Peyer's patch (tissue), 4 donors: ENCODE measurements around the gene NACA2.

ENCODE experiments used
- CTCF ChIP-seq, 6 experiments: fragments of 450-650 bp in 4 of 6; fragments of 200-600 bp in 2 of 6; sonication (generic) in 1 of 6; IDR thresholded peaks; one replicate each; pipeline ENCODE4 v1.5.1; 2017 to 2019; ENCODE audit warnings: antibody characterized with exemption in 6 of 6, mild to moderate bottlenecking in 3 of 6, moderate library complexity in 1 of 6
- POLR2A ChIP-seq, 2 donors: fragments of 450-650 bp; IDR thresholded peaks; one replicate each; pipeline ENCODE4 v1.5.1; 2017; ENCODE audit warnings: antibody characterized with exemption in 2 of 2, mild to moderate bottlenecking in 2 of 2, moderate library complexity in 2 of 2

- TF ChIP-seq CTCF (IDR thresholded peaks at IDR 0.05), result no peak
- TF ChIP-seq POLR2A (IDR thresholded peaks at IDR 0.05), result no peak
Observed at GRCh38 chr17:61598014-61598413, 7.0 kb upstream of the NACA2 start.
